Panc1 (cell line): ENCODE measurements around the gene TOGARAM2.

Experiments used
- POLR2AphosphoS5 ChIP-seq: IDR thresholded peaks from 2 replicates; pipeline ENCODE4 v1.6.1; 2012; ENCODE audit warnings: mild to moderate bottlenecking, low read depth, low read length, moderate library complexity
- REST ChIP-seq, 2 experiments: IDR thresholded peaks; 2 replicates each; pipeline ENCODE4 v1.6.1; 2011 to 2012; ENCODE audit warnings: low read depth in 2 of 2, control low read depth in 1 of 2, low read length in 1 of 2, mild to moderate bottlenecking in 1 of 2, moderate library complexity in 1 of 2; ENCODE audit not compliant: insufficient read depth in 1 of 2
- SIN3A ChIP-seq: IDR thresholded peaks from 2 replicates; pipeline ENCODE4 v1.6.1; 2012; ENCODE audit warnings: low read depth, mild to moderate bottlenecking, low read length, moderate library complexity, borderline replicate concordance; ENCODE audit not compliant: insufficient read depth
- TCF7L2 ChIP-seq: IDR thresholded peaks from 2 replicates; pipeline ENCODE4 v1.6.1; 2011; ENCODE audit warnings: mild to moderate bottlenecking, low read depth, low read length, inconsistent platforms
- TF ChIP-seq, protein P1 (sequence below): fragments of 450-650 bp; IDR thresholded peaks from 2 replicates; pipeline ENCODE4 v1.5.1; 2017; ENCODE audit warnings: mild to moderate bottlenecking

DNA sequence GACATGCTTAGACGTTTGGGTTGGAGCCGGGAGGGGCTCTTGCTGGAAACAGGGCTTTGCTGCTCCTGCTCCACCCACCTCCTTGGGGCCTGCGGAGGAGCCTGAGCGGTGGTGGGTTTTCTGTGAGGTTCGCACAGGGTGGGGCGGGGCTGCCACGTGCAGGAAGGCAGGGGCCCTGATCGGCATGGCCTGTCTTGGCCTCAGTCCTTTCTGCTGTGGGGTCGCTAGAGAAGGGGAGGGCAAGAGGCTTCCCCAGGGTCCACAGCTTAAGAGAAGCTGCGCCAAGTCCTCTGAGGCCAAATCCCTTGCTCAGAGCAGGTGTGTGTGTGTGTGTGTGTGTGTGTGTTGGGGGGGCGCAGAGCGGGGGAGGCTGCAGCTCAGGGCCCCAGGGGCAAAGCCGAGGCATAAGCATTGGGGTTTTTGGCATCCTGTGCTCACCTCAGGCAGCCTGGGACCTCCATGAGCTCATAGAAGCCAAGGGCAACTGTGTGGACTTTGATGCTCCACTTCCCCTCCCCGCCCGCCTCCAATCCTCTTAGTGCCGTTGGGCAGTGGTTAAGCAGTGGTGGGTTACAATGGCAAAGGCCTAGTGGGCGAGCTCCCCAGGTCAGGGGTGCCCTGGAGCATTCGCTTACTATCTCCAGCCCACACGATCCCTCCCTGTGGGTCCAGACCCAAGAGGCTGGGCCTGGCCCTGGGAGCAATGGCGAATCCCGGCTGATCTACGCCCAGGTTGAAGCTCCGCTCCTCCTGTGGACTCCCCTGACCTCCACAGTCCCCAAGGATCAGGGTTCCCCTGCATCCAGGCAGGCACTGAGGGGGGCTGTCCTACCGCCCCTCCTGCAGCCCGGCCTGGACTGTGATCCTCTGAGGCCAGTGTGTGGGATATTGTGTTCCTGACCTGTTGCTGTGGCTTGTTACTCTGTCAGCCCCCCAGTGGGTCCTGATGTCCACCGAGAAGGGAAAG, 28.9 kb downstream of the TOGARAM2 start:
- TF ChIP-seq, protein P1, sequence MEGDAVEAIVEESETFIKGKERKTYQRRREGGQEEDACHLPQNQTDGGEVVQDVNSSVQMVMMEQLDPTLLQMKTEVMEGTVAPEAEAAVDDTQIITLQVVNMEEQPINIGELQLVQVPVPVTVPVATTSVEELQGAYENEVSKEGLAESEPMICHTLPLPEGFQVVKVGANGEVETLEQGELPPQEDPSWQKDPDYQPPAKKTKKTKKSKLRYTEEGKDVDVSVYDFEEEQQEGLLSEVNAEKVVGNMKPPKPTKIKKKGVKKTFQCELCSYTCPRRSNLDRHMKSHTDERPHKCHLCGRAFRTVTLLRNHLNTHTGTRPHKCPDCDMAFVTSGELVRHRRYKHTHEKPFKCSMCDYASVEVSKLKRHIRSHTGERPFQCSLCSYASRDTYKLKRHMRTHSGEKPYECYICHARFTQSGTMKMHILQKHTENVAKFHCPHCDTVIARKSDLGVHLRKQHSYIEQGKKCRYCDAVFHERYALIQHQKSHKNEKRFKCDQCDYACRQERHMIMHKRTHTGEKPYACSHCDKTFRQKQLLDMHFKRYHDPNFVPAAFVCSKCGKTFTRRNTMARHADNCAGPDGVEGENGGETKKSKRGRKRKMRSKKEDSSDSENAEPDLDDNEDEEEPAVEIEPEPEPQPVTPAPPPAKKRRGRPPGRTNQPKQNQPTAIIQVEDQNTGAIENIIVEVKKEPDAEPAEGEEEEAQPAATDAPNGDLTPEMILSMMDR, result no peak
- TF ChIP-seq TCF7L2 (no peak), REST (IDR thresholded peaks at IDR 0.05; ENCODE audit: insufficient read depth in 1 of 2, low read depth in 2 of 2, low read length in 1 of 2) (no peak), POLR2AphosphoS5 (no peak), SIN3A (no peak)
